ENCODE data around the gene THRB. TPM values are rescaled to one million over a fixed set of nuclear protein-coding genes. Genes with fewer than 3 reads are reported as not detected.

The THRB gene
- total and polyA plus RNA-seq, 9 of the 15 experiments (the other 6 are each of a cell fraction or from before 2014, with no cell fraction given), result 1.7 to 14.9 (median 6.9) TPM

- peak; percentile 77 for TF ChIP-seq ATF3 (IDR thresholded peaks at IDR 0.05)
- peak; percentile 75; the same call in 1 of the 2 replicates for TF ChIP-seq ATF3 (CRISPR knock-in tag; conservative IDR thresholded peaks at IDR 0.05)
- TF ChIP-seq PML (IDR thresholded peaks at IDR 0.05; ENCODE audit: low read length), result peak; percentile 57; the same call in 1 of the 2 replicates
- no peak for TF ChIP-seq BDP1 (IDR thresholded peaks at IDR 0.05; ENCODE audit: insufficient read depth, insufficient read length)
- no peak for TF ChIP-seq FOXK2 (conservative IDR thresholded peaks at IDR 0.05 in 1 of 2, IDR thresholded peaks at IDR 0.05 in 1 of 2; ENCODE audit: low read depth in 2 of 2)
- TF ChIP-seq MBD1 (CRISPR knock-in tag; IDR thresholded peaks at IDR 0.05), result no peak
- TF ChIP-seq SPI1 (IDR thresholded peaks at IDR 0.05; ENCODE audit: borderline replicate concordance, low read depth, low read length), result no peak
- TF ChIP-seq ZNF316 (IDR thresholded peaks at IDR 0.05), result peak; percentile 81
- no peak for TF ChIP-seq U2AF2 (optimal IDR thresholded peaks at IDR 0.05; ENCODE audit: low read depth, low read length)
- TF ChIP-seq HDAC2 (IDR thresholded peaks at IDR 0.05), result no peak; the same call in 1 of the 2 replicates
- peak; percentile 76 for TF ChIP-seq MAFK (IDR thresholded peaks at IDR 0.05; ENCODE audit: low read length)
- no peak for TF ChIP-seq NR0B1 (IDR thresholded peaks at IDR 0.05; ENCODE audit: partially characterized antibody)
- no peak for TF ChIP-seq NR2F6 (CRISPR knock-in tag; IDR thresholded peaks at IDR 0.05)
- no peak for TF ChIP-seq STAT5B (CRISPR knock-in tag; IDR thresholded peaks at IDR 0.05)
- 0 out of 2 replicates have a peak, but pooled peaks have one; percentile 34 for TF ChIP-seq SMARCA5 (IDR thresholded peaks at IDR 0.05)
- TF ChIP-seq PATZ1 (CRISPR knock-in tag; IDR thresholded peaks at IDR 0.05; ENCODE audit: borderline replicate concordance), result no peak
- peak; percentile 84 for TF ChIP-seq PRDM10 (IDR thresholded peaks at IDR 0.05; ENCODE audit: partially characterized antibody)
- TF ChIP-seq ZNF143 (CRISPR knock-in tag; IDR thresholded peaks at IDR 0.05), result no peak
- TF ChIP-seq SMAD2 (IDR thresholded peaks at IDR 0.05; ENCODE audit: low read depth, low read length), result no peak
These were observed 308.8 kb downstream of the THRB start (continued) for GRCh38 chr3:24185738-24186384.

All from K562 (cell line).